Lower leg skin (tissue), 3 donors: ENCODE measurements around the gene CST3.

Source experiments
- CTCF ChIP-seq, 3 donors: fragments of 450-650 bp; IDR thresholded peaks; one replicate each; pipeline ENCODE4 v1.5.1; 2016; ENCODE audit warnings: antibody characterized with exemption in 3 of 3, mild to moderate bottlenecking in 3 of 3, moderate library complexity in 2 of 3
- POLR2A ChIP-seq, 2 donors: fragments of 450-650 bp; IDR thresholded peaks; one replicate each; pipeline ENCODE4 v1.6.1; 2016 to 2017; ENCODE audit warnings: antibody characterized with exemption in 2 of 2, mild to moderate bottlenecking in 1 of 2, moderate library complexity in 1 of 2

- TF ChIP-seq CTCF (IDR thresholded peaks at IDR 0.05) (no peak), POLR2A (IDR thresholded peaks at IDR 0.05) (no peak)
These were observed 52.3 kb downstream of the CST3 start for GRCh38 chr20:23585449-23585807.
